Activated T-cell treated with anti-CD3 and anti-CD28 coated beads, Interleukin-2, amount 50 U/mL, for 4 hours (primary cell): ENCODE results near the gene TNFRSF4. TPM values are rescaled to one million over a fixed set of nuclear protein-coding genes. Genes with fewer than 3 reads are reported as not detected.

Experiments used
- ATAC-seq, 2 donors: fragments of 200-7000 bp; cut with Tn5 transposase; one replicate each; pipeline ENCODE4 v1.10.0; 2021
- DNase-seq: peaks from one replicate; pipeline ENCODE4 v3.0.0-alpha.2; 2020
- H3K27me3 Mint-ChIP-seq: one replicate; pipeline ENCODE4 v1.8.0; 2021; ENCODE audit warnings: low read depth, mixed read lengths
- H3K36me3 Mint-ChIP-seq: one replicate; pipeline ENCODE4 v1.8.0; 2022; ENCODE audit warnings: mixed read lengths; ENCODE audit not compliant: insufficient read depth
- H3K4me1 Mint-ChIP-seq: one replicate; pipeline ENCODE4 v1.8.0; 2021; ENCODE audit warnings: low read depth, mixed read lengths
- H3K4me3 Mint-ChIP-seq: one replicate; pipeline ENCODE4 v1.8.0; 2021; ENCODE audit warnings: mild to moderate bottlenecking, moderate library complexity, mixed read lengths
- H3K9me3 Mint-ChIP-seq: one replicate; pipeline ENCODE4 v1.8.0; 2021; ENCODE audit warnings: mixed read lengths
- total RNA-seq, 3 donors: library from RNA; stranded (reverse); gene quantifications; one replicate each; pipeline ENCODE4 v1.2.1, GENCODE V29; 2021

TNFRSF4 gene
- total RNA-seq, 3 donors from 2014 or later = 480 to 735 (median 495) TPM

DNA sequence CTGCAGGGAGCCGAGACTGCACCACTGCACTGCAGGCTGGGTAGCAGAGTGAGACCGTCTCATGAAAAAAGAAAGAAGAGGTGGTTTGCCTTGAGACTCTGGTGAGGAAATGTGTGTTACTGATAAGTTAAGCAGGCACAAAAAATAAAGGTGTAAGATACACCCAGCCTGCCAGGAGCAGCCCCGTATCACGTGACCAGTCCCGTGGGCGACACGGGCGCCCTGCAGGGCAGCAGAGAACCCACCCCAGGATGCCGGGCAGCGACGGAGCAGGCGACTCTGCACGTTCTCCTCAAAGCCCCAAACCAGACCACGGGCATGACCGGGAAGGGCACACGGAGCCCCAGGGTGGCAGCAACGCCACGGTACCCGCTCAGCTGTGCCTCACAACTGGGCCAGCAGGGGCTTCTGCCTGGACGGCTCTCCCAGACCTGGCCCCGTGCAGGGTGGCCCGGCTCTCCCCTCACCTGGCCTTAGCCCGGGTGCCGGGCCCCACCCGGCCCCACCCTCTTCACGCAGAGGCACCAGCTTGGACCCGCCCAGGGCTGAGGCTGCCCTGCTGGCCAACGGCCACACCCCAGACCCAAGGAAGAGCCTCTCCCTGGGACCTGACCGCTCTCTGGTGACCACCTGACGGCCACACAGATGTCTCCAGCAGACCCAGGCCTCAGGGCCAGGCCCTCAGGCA is 8.1 kb upstream of the TNFRSF4 start:
- no peaks in the 10 kb centered on the region for H3K9me3 Mint-ChIP-seq

GRCh38 chr1:1220197-1220596 is 6.2 kb upstream of the TNFRSF4 start:
- Mint-ChIP-seq H3K4me3 (no peak overlapping the region), H3K36me3 (peaks cover 38% of the 10 kb centered on the region), H3K27me3 (no peaks in the 10 kb centered on the region), H3K9me3 (no peaks in the 10 kb centered on the region), H3K4me1 (peaks cover 44% of the 10 kb centered on the region)
- no peak for DNase-seq
- ATAC-seq = no peak

More for the DNA sequence above, 8.1 kb upstream of the TNFRSF4 start:
- H3K4me1 Mint-ChIP-seq = peaks cover 38% of the 10 kb centered on the region
- ATAC-seq = no peak
- no peak for DNase-seq
- H3K27me3 Mint-ChIP-seq = no peaks in the 10 kb centered on the region
- H3K4me3 Mint-ChIP-seq = no peak overlapping the region
- H3K36me3 Mint-ChIP-seq = peaks cover 40% of the 10 kb centered on the region

DNA sequence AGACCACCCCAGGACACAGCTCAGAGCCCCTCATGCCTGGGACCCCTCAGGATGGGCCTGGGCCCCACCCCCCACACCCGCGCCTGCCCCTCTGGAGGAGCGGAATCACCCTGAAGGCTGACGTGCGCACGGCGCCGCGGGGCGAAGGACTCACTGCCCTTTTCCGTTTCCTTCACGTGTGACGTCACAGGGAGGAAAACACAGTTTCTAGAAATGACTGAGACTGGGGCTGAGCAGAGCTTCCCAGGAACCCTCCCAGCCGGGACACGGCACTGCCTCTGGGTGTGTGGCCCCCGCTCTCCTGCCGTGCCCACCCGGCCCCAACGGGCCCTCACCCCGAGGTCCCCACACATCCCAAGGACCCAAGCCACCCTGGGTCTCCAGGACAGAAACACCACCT is 5.4 kb upstream of the TNFRSF4 start:
- H3K4me3 Mint-ChIP-seq = peak overlapping the region; percentile 42
- H3K36me3 Mint-ChIP-seq = peaks cover 35% of the 10 kb centered on the region
- H3K27me3 Mint-ChIP-seq = no peaks in the 10 kb centered on the region
- no peaks in the 10 kb centered on the region for H3K9me3 Mint-ChIP-seq
- DNase-seq = peak; percentile 59
- H3K4me1 Mint-ChIP-seq = peaks cover 52% of the 10 kb centered on the region
- ATAC-seq = peak; percentile 17 to 30

- Mint-ChIP-seq H3K36me3 (peaks cover 35% of the 10 kb centered on the region), H3K4me3 (no peak overlapping the region), H3K9me3 (no peaks in the 10 kb centered on the region), H3K27me3 (no peaks in the 10 kb centered on the region), H3K4me1 (peaks cover 55% of the 10 kb centered on the region)
- no peak for ATAC-seq
- no peak for DNase-seq
These were observed 4.7 kb upstream of the TNFRSF4 start for GRCh38 chr1:1218524-1219200.

- H3K36me3 Mint-ChIP-seq = peaks cover 30% of the 10 kb centered on the region
- peak; percentile 4 to 11 for ATAC-seq
- H3K9me3 Mint-ChIP-seq = no peaks in the 10 kb centered on the region
- peaks cover 51% of the 10 kb centered on the region for H3K4me1 Mint-ChIP-seq
- H3K4me3 Mint-ChIP-seq = peak overlapping the region; percentile 47
- no peaks in the 10 kb centered on the region for H3K27me3 Mint-ChIP-seq
- peak; percentile 60 for DNase-seq
These were observed 3.9 kb upstream of the TNFRSF4 start for GRCh38 chr1:1217621-1218523.

DNA sequence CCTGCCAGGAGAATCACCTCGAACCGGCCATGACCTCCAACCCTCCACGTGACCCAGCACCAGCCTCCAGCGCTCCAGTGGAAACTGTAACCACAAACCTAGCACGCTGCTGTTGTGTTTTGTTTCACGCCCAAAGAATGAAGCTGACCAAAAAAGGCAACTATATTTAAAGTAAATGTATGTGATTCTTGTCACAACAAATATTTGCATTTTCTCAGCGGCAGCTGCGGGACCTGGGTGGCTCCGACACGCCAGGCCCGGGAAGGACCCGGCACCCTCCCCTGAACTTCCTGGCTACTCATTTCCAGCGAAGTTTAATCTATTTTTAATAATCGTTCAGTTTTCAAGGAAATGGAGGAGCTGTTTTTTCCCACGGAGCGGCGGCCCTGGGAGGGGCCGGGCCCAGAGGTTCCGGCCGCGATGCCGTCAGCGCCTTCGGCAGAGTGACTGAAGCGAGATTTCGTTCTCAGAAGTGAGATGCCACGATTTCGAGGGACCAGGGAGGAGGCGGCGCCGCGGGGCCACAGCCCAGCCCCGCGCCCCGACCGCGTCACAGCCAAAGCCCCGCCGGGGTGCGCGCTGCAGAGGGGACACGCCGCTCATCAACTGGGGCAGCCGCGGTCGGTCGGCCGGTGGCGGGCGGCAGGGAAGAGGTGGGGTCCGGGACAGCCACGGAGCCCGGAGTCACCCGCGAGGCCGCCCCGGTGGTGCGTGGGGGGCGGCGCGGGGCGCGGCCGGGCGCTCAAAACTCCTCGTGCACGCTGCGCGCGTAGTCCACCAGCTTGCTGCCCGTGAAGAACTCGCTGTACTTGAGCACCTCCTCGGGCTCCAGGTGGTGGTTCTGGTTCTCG is 3.0 kb upstream of the TNFRSF4 start:
- peak overlapping the region; percentile 82 for H3K4me3 Mint-ChIP-seq
- no peaks in the 10 kb centered on the region for H3K9me3 Mint-ChIP-seq
- H3K36me3 Mint-ChIP-seq = peaks cover 26% of the 10 kb centered on the region
- DNase-seq (peak; percentile 50), ATAC-seq (peak in 1 of 2 donors; percentile 14)
- peaks cover 51% of the 10 kb centered on the region for H3K4me1 Mint-ChIP-seq
- H3K27me3 Mint-ChIP-seq = no peaks in the 10 kb centered on the region

GRCh38 chr1:1215881-1216605 is 2.1 kb upstream of the TNFRSF4 start:
- ATAC-seq = no peak
- no peak for DNase-seq
- peaks cover 26% of the 10 kb centered on the region for H3K36me3 Mint-ChIP-seq
- no peaks in the 10 kb centered on the region for H3K27me3 Mint-ChIP-seq
- peaks cover 52% of the 10 kb centered on the region for H3K4me1 Mint-ChIP-seq
- H3K9me3 Mint-ChIP-seq = no peaks in the 10 kb centered on the region
- H3K4me3 Mint-ChIP-seq = peak overlapping the region; percentile 82

DNA sequence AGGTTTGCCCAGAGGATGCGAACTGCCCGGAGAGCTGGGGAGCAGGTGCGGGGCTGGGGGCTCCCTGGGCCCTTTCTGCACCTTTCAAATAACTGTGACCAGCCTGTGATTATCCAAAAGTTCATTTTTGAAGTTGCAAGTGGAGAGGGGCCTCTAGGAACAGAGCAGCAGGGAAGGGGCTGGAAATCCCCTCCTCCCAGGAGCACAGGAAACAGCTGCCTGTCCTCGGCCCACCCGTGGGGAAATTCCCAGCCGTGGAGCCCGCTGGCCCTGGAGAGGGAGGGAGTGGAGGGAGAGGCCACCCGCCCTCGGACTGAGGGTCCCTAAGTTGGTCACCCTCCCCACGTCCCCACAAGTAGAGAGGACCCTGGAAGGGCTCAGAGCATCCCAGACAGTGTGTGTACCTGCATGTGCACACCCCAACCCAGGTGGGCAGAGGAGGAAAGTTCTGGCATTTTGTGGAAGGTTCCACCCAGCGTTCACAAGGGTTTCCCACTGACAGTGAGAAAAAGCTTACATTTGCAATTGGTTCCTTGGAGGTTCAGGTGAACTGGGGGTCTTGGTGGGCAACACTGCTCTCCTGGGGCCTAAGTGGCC is 1.2 kb upstream of the TNFRSF4 start:
- Mint-ChIP-seq H3K27me3 (no peaks in the 10 kb centered on the region), H3K4me1 (peaks cover 49% of the 10 kb centered on the region), H3K4me3 (peak overlapping the region; percentile 78), H3K36me3 (peaks cover 20% of the 10 kb centered on the region), H3K9me3 (no peaks in the 10 kb centered on the region)
- no peak for ATAC-seq
- no peak for DNase-seq

GRCh38 chr1:1212780-1213344 is 1.1 kb downstream of the TNFRSF4 start:
- no peaks in the 10 kb centered on the region for H3K9me3 Mint-ChIP-seq
- H3K4me3 Mint-ChIP-seq = peak overlapping the region; percentile 80
- peaks cover 11% of the 10 kb centered on the region for H3K36me3 Mint-ChIP-seq
- ATAC-seq (peak; percentile 4 to 8), DNase-seq (peak; percentile 36)
- no peaks in the 10 kb centered on the region for H3K27me3 Mint-ChIP-seq
- peaks cover 47% of the 10 kb centered on the region for H3K4me1 Mint-ChIP-seq

DNA sequence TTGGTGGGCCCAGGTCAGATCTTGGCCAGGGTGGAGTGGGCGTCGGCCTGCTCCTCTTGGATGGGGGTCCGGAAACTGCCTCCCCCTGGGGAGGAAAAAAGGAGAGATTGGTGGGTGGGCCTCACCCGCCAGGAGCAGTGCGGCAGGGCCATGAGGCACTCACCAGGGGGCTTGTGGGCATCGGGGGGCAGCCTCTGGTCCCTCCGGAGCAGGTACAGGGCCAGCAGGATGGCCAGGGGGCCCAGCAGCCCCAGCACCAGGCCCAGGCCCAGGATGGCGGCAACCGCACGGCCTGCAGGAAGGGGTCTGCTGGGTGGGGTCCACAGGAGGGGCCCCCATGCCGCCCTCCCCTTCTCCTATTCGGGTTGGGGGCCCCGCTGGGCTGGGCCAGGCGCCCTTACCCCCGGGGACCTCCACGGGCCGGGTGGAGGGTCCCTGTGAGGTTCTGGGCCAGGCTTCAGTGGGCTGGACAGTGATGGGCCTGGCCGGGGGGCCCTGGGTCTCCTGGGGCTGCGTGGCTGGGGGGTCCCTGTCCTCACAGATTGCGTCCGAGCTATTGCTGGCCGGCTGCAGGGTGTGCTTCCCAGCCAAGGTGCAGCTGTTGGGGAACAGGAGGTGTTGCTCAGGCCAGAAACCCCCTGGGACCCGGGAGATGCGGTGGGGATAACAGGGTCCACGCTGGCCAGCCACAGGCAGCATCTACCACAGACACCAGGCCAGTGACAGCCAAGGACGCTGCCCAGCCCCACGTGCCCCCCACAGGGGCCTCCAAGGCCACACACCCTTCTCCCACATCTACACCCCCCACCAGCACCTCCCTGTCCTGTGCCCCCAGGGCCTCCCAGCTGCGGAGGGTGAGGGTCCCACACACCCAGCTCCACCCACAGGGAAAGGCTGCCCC is 2.2 kb downstream of the TNFRSF4 start:
- Mint-ChIP-seq H3K27me3 (no peaks in the 10 kb centered on the region), H3K9me3 (no peaks in the 10 kb centered on the region), H3K36me3 (peaks cover 4% of the 10 kb centered on the region), H3K4me1 (peaks cover 47% of the 10 kb centered on the region), H3K4me3 (peak overlapping the region; percentile 78)
- ATAC-seq = no peak
- peak; percentile 8 for DNase-seq

GRCh38 chr1:1210726-1211540 is 3.0 kb downstream of the TNFRSF4 start:
- no peaks in the 10 kb centered on the region for H3K9me3 Mint-ChIP-seq

More at GRCh38 chr1:1210726-1211540, 3.0 kb downstream of the TNFRSF4 start:
- Mint-ChIP-seq H3K36me3 (no peaks in the 10 kb centered on the region), H3K4me1 (peaks cover 43% of the 10 kb centered on the region), H3K27me3 (no peaks in the 10 kb centered on the region), H3K4me3 (peak overlapping the region; percentile 63)
- DNase-seq (peak; percentile 8), ATAC-seq (no peak)
